GM23338 (cell line): Measurements from ENCODE around the gene ZNF774. TPM values are rescaled to one million over a fixed set of nuclear protein-coding genes. Genes with fewer than 3 reads are reported as not detected.

Experiments used
- ATAC-seq: fragments of 200-7000 bp; cut with Tn5 transposase; 3 replicates; pipeline ENCODE4 v1.9.1; 2020
- DNase-seq: peaks from one replicate; pipeline ENCODE4 v3.0.0-alpha.2; 2015; ENCODE audit warnings: low spot score
- H2AFZ ChIP-seq: fragments of 200-600 bp; sonication (generic); 2 replicates; pipeline ENCODE4 v1.8.0; 2016; ENCODE audit warnings: antibody characterized with exemption, mild to moderate bottlenecking, moderate library complexity
- H3F3A ChIP-seq: fragments of 200-600 bp; sonication (generic); replicated peaks from 2 replicates; pipeline ENCODE4 v1.8.0; 2017; ENCODE audit warnings: antibody characterized with exemption, mixed run types, low read depth
- H3K27ac ChIP-seq: fragments of 200-600 bp; sonication (generic); 2 replicates; pipeline ENCODE4 v1.6.1; 2016; ENCODE audit warnings: low read depth
- H3K27me3 ChIP-seq: fragments of 200-600 bp; sonication (generic); 2 replicates; pipeline ENCODE4 v1.8.0; 2016; ENCODE audit warnings: mild to moderate bottlenecking, mixed run types, moderate library complexity; ENCODE audit not compliant: insufficient read depth
- H3K36me3 ChIP-seq: fragments of 200-600 bp; sonication (generic); 2 replicates; pipeline ENCODE4 v1.8.0; 2016; ENCODE audit warnings: mild to moderate bottlenecking; ENCODE audit not compliant: insufficient read depth
- H3K4me1 ChIP-seq: fragments of 200-600 bp; sonication (generic); 2 replicates; pipeline ENCODE4 v1.8.0; 2016; ENCODE audit warnings: mild to moderate bottlenecking, moderate library complexity; ENCODE audit not compliant: insufficient read depth
- H3K4me2 ChIP-seq: fragments of 200-600 bp; sonication (generic); 2 replicates; pipeline ENCODE4 v1.7.1; 2017; ENCODE audit warnings: mixed run types
- H3K4me3 ChIP-seq: fragments of 200-600 bp; sonication (generic); 2 replicates; pipeline ENCODE4 v1.6.1; 2016; ENCODE audit warnings: mixed run types
- H3K79me2 ChIP-seq: fragments of 200-600 bp; sonication (generic); replicated peaks from 2 replicates; pipeline ENCODE4 v1.8.0; 2017; ENCODE audit warnings: mild to moderate bottlenecking; ENCODE audit not compliant: insufficient read depth
- H3K9me2 ChIP-seq: fragments of 200-600 bp; sonication (generic); 2 replicates; pipeline ENCODE4 v1.8.0; 2017; ENCODE audit not compliant: insufficient read depth
- H4K20me1 ChIP-seq: fragments of 200-600 bp; sonication (generic); replicated peaks from 2 replicates; pipeline ENCODE4 v1.8.0; 2017; ENCODE audit warnings: mild to moderate bottlenecking; ENCODE audit not compliant: insufficient read depth
- H3K27ac Mint-ChIP-seq: 2 replicates; pipeline ENCODE4 v1.8.0; 2020; ENCODE audit warnings: inconsistent platforms, mild to moderate bottlenecking, moderate library complexity, mixed read lengths
- H3K27me3 Mint-ChIP-seq: 3 replicates; pipeline ENCODE4 v1.8.0; 2022; ENCODE audit warnings: low read depth, mild to moderate bottlenecking, moderate library complexity, mixed read lengths, inconsistent platforms; ENCODE audit not compliant: insufficient read depth, poor library complexity
- H3K36me3 Mint-ChIP-seq: 3 replicates; pipeline ENCODE4 v1.8.0; 2021; ENCODE audit warnings: low read depth, mild to moderate bottlenecking, inconsistent platforms, moderate library complexity, mixed read lengths
- H3K4me1 Mint-ChIP-seq: 3 replicates; pipeline ENCODE4 v1.8.0; 2020; ENCODE audit warnings: mild to moderate bottlenecking, inconsistent platforms, mixed read lengths
- H3K4me3 Mint-ChIP-seq: 3 replicates; pipeline ENCODE4 v1.8.0; 2021; ENCODE audit warnings: moderate library complexity, mild to moderate bottlenecking, inconsistent platforms, mixed read lengths
- H3K9me3 Mint-ChIP-seq: 3 replicates; pipeline ENCODE4 v1.8.0; 2020; ENCODE audit warnings: moderate library complexity, mild to moderate bottlenecking, inconsistent platforms, mixed read lengths
- CREB1 ChIP-seq: fragments of 250-450 bp; sonication (Bioruptor Pico); IDR thresholded peaks from 2 replicates; pipeline ENCODE4 v1.5.0; 2020; ENCODE audit warnings: low read depth, mild to moderate bottlenecking, moderate library complexity
- ZNF462 ChIP-seq: fragments of 250-450 bp; sonication (Bioruptor Pico); IDR thresholded peaks from 2 replicates; pipeline ENCODE4 v1.5.0; 2020; ENCODE audit warnings: mild to moderate bottlenecking, moderate library complexity
- polyA plus RNA-seq: library from polyadenylated mRNA; unstranded; fragments of >200 nt; fragmentation: Nextera tagmentation; extraction: Ambion mirVana; gene quantifications from 2 replicates; pipeline ENCODE4 v1.2.1, GENCODE V29; 2016
- total RNA-seq: library from RNA; depleted of rRNA; stranded (reverse); fragments of >200 nt; shearing (Covaris generic); gene quantifications from 2 replicates; pipeline ENCODE4 v1.2.3, GENCODE V29; 2014
- TF ChIP-seq, protein P1 (sequence below), 2 experiments: fragments of 200-600 bp in 1 of 2; sonication (generic) in 1 of 2; conservative IDR thresholded peaks; 2 replicates each; pipeline versions ENCODE4 v1.5.1 to v1.6.1; 2016 to 2017; ENCODE audit warnings: antibody characterized with exemption in 2 of 2, low read depth in 2 of 2, mild to moderate bottlenecking in 2 of 2, moderate library complexity in 1 of 2

The ZNF774 gene
- total and polyA plus RNA-seq, 2 experiments from 2014 or later = 0.45 to 1.8 TPM

DNA sequence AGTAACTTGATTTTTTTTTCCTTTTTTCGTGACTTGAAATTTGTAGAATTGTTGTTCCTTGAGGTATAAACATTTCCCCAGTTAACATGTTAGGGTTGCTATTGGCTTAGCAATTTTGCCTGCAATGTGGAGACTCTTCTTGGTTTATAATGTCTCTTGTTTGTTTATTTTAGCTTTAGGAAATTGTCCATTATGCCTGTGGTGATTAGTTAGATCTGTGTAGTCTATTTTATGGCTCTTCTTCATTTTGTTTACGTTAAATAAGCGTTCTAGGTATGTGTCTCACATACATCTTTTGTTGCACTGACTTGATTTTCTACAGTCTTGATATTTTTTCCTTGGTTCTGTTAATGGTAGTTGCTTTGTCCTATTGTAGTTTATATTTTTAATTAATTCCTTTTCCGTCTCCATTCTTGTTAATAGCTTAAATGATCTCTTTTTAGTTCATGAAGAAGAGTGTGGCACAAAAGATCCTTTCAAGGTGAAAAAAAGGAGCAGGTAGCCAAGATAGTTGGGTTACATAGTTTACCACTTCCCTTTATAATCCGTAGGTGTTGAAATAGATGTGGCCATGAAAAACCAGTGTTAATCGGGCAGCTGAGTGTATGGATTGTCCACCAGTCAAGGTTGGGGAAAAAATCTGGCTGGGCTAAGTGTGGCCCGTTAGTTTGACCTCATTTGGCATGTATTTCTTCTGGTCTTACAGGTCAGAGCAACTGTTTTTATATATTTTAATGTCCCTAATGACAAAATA is 48.1 kb downstream of the ZNF774 start (continued):
- no peak for TF ChIP-seq ZNF462 (CRISPR knock-in tag)

DNA sequence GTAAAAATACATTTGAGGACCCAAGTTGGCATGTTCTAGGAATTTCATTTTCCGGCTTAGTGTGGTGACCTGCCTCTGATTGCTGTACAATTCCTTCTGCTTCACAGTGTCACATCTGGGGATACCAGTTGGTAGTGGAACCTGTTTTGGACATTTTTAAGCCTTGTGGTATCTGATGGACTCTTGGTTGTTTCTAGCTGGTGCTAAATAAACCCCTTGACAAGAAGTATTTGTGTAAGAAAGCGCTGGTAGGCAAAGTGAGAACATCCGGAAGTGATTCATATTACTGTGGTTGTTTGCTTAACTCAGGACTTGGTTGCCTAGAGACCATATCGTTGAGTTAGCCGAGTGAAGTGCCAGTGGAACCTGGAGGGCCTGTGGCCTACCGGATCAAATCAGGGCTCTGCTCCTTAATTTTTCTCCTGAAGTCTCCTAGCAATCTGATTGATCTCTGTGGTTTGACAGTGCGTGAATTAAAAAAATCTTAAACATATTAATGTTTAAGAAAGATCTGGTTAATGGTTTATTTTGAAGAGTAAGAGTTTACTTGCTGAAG is 48.8 kb downstream of the ZNF774 start:
- Mint-ChIP-seq H3K27ac (peak overlapping the region; percentile 92), H3K9me3 (no peaks in the 10 kb centered on the region), H3K27me3 (peaks cover 2% of the 10 kb centered on the region), H3K4me3 (peak overlapping the region; percentile 42), H3K4me1 (peaks cover 53% of the 10 kb centered on the region), H3K36me3 (0 out of 3 replicates have a peak, but pooled peaks cover 4% of the 10 kb centered on the region)
- Histone ChIP-seq H4K20me1 (no peaks in the 10 kb centered on the region; the same call in 1 of the 2 replicates), H3K4me1 (peaks cover 51% of the 10 kb centered on the region), H3K27me3 (no peaks in the 10 kb centered on the region), H2AFZ (no peak overlapping the region), H3K79me2 (peaks cover 100% of the 10 kb centered on the region), H3F3A (no peaks in the 10 kb centered on the region), H3K36me3 (no peaks in the 10 kb centered on the region), H3K4me2 (peak overlapping the region; percentile 60), H3K27ac (peak overlapping the region; percentile 86), H3K4me3 (peak overlapping the region; percentile 22; the same call in 1 of the 2 replicates), H3K9me2 (no peaks in the 10 kb centered on the region)
- DNase-seq = peak; percentile 92
- ATAC-seq = peak; percentile 95
- TF ChIP-seq ZNF462 (CRISPR knock-in tag) (no peak), CREB1 (CRISPR knock-in tag) (no peak)
- TF ChIP-seq, protein P1, sequence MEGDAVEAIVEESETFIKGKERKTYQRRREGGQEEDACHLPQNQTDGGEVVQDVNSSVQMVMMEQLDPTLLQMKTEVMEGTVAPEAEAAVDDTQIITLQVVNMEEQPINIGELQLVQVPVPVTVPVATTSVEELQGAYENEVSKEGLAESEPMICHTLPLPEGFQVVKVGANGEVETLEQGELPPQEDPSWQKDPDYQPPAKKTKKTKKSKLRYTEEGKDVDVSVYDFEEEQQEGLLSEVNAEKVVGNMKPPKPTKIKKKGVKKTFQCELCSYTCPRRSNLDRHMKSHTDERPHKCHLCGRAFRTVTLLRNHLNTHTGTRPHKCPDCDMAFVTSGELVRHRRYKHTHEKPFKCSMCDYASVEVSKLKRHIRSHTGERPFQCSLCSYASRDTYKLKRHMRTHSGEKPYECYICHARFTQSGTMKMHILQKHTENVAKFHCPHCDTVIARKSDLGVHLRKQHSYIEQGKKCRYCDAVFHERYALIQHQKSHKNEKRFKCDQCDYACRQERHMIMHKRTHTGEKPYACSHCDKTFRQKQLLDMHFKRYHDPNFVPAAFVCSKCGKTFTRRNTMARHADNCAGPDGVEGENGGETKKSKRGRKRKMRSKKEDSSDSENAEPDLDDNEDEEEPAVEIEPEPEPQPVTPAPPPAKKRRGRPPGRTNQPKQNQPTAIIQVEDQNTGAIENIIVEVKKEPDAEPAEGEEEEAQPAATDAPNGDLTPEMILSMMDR (conservative IDR thresholded peaks at IDR 0.05; ENCODE audit: low read depth in 2 of 2) = no peak
